HG03432 (cell line): ENCODE data around the gene LTB.

Experiments used
- ATAC-seq: cut with Tn5 transposase; IDR thresholded peaks from one replicate; pipeline ENCODE4 v1.9.1; 2021; ENCODE audit warnings: mild to moderate bottlenecking, moderate library complexity; ENCODE audit not compliant: unreplicated experiment

The LTB gene

DNA sequence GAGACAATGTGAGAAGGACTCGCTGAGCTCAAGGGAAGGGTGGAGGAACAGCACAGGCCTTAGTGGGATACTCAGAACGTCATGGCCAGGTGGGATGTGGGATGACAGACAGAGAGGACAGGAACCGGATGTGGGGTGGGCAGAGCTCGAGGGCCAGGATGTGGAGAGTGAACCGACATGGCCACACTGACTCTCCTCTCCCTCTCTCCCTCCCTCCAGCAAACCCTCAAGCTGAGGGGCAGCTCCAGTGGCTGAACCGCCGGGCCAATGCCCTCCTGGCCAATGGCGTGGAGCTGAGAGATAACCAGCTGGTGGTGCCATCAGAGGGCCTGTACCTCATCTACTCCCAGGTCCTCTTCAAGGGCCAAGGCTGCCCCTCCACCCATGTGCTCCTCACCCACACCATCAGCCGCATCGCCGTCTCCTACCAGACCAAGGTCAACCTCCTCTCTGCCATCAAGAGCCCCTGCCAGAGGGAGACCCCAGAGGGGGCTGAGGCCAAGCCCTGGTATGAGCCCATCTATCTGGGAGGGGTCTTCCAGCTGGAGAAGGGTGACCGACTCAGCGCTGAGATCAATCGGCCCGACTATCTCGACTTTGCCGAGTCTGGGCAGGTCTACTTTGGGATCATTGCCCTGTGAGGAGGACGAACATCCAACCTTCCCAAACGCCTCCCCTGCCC, 5.2 kb downstream of the LTB start:
- no peak for ATAC-seq

DNA sequence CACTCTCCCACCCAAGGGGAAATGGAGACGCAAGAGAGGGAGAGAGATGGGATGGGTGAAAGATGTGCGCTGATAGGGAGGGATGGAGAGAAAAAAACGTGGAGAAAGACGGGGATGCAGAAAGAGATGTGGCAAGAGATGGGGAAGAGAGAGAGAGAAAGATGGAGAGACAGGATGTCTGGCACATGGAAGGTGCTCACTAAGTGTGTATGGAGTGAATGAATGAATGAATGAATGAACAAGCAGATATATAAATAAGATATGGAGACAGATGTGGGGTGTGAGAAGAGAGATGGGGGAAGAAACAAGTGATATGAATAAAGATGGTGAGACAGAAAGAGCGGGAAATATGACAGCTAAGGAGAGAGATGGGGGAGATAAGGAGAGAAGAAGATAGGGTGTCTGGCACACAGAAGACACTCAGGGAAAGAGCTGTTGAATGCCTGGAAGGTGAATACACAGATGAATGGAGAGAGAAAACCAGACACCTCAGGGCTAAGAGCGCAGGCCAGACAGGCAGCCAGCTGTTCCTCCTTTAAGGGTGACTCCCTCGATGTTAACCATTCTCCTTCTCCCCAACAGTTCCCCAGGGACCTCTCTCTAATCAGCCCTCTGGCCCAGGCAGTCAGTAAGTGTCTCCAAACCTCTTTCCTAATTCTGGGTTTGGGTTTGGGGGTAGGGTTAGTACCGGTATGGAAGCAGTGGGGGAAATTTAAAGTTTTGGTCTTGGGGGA, 6.1 kb downstream of the LTB start:
- no peak for ATAC-seq

DNA sequence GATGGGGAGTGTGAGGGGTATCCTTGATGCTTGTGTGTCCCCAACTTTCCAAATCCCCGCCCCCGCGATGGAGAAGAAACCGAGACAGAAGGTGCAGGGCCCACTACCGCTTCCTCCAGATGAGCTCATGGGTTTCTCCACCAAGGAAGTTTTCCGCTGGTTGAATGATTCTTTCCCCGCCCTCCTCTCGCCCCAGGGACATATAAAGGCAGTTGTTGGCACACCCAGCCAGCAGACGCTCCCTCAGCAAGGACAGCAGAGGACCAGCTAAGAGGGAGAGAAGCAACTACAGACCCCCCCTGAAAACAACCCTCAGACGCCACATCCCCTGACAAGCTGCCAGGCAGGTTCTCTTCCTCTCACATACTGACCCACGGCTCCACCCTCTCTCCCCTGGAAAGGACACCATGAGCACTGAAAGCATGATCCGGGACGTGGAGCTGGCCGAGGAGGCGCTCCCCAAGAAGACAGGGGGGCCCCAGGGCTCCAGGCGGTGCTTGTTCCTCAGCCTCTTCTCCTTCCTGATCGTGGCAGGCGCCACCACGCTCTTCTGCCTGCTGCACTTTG, 6.8 kb downstream of the LTB start, which contains the start of gene TNF:
Gene TNF (plus strand): TSS at position 231 of the 567 bp plus-strand sequence. CDS start 177 bp downstream, at position 408.
- no peak for ATAC-seq

GRCh38 chr6:31574106-31575061, 7.8 kb downstream of the LTB start:
- ATAC-seq: no peak

GRCh38 chr6:31573239-31574105, 8.8 kb downstream of the LTB start:
- no peak for ATAC-seq

- ATAC-seq: peak; percentile 33
These were observed 9.9 kb downstream of the LTB start, which contains the start of gene LTA for GRCh38 chr6:31572041-31572911. Gene LTA, plus strand, starts transcription at chr6:31572289. Its CDS starts 454 bp downstream, at chr6:31572743.

- no peak for ATAC-seq
These were observed 12.2 kb downstream of the LTB start for GRCh38 chr6:31569861-31570536.

GRCh38 chr6:31568537-31568961, 13.7 kb downstream of the LTB start:
- ATAC-seq: peak; percentile 66

DNA sequence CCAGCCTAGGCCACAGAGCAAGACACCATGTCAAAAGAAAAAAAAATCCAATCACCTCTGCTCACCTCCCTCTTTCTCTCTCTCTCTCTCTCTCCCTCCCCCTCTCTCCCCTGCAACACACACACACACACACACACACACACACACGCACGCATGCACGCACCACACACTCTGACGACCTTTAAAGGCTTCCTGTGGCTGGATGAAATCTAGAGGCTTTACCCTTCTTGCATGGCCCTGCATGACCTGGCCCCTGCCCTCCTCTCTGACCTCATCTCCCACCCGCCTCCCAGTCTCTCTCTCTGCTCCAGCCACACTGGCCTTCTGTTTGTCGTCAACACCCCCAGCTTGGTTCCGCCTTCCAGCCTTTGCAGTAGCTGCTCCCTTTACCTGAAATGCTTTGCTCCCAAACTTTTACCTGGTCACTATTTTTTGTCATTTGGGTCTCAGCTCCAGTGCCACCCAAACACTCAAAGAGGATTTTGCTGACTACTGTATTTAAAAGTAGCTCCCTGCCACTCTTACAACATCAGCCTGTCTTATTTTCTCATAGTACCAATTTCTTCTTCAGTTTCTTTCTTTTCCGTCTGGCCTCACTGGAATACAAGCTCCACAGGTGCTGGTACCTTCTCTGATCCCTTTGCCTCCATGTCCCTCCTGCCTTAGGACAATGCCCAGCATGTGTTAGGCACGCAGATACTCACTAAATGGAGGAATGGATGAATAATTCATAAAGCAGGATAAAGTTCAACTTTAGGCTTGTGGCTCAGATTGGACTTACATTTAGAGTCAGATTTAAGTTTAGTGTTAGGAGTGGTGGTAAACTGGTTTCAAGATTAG, 14.5 kb downstream of the LTB start:
- no peak for ATAC-seq

- ATAC-seq: no peak
These were observed 21.5 kb downstream of the LTB start for GRCh38 chr6:31560697-31561058.

DNA sequence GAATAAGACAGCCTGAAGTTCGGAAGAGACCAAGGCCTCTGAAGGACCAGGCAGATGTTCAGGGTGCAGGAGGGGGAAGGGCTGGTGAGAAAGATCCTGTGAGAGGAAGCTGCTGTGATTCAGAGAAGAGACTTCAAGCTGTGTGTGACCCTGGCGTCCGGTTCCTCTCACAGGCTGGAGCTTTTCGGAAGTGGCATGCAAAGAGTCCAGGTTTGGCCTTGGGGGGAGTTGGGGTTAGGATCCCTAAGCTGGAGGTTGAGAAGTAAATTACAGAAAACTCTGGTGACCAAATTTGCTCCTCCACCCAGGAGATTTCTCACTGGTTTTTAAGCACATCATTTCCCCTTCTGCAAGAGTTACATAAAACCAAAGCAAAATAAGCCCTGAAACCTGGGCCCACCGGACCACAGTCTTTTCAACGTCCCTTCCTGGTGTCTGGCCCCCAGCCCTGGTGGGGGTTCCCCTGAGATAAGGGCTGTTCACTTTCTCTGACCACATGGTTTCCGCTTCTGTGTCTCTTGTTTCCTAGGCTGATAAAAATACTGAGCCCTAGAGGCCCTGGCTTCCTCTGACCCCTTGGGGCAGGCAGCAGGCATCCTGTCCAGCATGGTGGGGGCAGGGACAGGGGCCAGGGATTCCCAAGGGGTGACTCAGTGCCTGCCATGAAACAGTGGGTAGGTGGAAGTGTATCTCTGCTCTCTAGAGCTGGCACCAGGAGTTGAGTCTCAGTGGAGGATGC, 22.1 kb downstream of the LTB start:
- ATAC-seq: peak; percentile 68

- ATAC-seq: no peak
These were observed 22.6 kb downstream of the LTB start for GRCh38 chr6:31559606-31559957.

DNA sequence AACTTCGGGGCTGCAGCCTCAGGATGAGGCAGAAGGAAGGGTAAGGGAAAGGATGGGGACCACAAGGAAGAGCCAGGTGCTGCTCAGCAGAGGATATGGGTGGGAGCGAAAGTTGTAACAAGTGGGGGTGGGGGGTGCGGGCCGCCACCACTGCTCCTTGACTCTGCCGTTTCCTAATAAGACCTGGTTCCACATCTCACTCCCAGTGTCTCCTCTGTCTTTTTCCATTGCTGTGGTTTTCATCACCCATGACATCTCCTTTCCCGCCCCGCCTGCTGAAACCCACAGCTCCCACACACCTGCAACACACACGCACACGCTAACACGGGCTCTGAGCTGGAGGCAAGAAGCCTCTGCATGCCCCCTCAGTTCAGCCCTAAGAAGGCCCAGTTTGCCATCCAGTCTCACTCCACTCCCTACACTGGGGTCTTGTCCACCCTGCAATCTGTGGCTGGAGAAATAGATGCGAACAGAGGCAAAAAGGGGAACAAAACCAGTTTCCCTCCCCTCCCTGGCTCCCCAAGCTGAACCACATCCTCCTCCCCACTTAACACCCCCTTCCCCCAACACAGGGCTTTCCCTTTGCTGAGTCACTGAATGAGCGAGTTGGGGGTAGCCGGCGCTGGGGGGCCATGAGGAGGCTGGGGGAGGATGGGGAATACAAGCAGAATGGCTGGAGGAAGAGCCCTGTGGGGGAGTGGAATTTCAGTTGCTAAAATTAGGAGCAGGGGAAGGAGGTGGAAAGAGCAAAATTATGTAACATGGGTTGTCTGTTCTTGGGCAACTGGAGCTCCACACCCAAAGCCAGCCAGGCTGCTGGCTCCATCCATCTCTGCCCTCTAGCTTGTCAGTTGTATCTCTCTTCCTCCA, 23.4 kb downstream of the LTB start:
- ATAC-seq: no peak

DNA sequence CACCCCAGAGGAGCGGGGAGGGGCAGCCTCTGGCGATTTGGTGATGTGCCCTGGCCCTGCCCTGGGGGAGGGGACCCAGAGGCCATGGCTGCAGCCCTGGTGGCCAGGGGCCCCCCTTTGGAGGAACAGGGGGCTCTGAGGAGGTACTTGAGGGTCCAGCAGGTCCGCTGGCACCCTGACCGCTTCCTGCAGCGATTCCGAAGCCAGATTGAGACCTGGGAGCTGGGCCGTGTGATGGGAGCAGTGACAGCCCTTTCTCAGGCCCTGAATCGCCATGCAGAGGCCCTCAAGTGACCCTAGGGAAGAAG, 24.0 kb downstream of the LTB start:
- no peak for ATAC-seq

- no peak for ATAC-seq
These were observed 24.5 kb downstream of the LTB start for GRCh38 chr6:31557443-31558317.
